ENCODE data around the gene TOMM7.

GRCh38 chr7:22833113-22833855, 10.6 kb upstream of the TOMM7 start:
- TF ChIP-seq CTCF (IDR thresholded peaks at IDR 0.05; ENCODE audit: low read depth, low read length, poor library complexity, severe bottlenecking): no peak
- no peak for TF ChIP-seq EZH2phosphoT487 (IDR thresholded peaks at IDR 0.05; ENCODE audit: borderline replicate concordance, low read length)

All from DOHH2 (cell line).